RWPE1 (cell line): ENCODE results near the gene FBXW11.
A peak's percentile ranks its signal among the peaks of the same experiment; 100 is the strongest.

Source experiments
- CTCF ChIA-PET: fragments of 350-600 bp; sonication (Branson Sonifier 250); formaldehyde crosslinking; extraction: SDS; loops from one replicate; lab custom pipeline; 2021; lab: Yijun Ruan, JAX
- POLR2A ChIA-PET: fragments of 400-600 bp; formaldehyde crosslinking; extraction: SDS; loops from one replicate; lab custom pipeline; 2020; ENCODE audit warnings: antibody characterized with exemption; ENCODE audit not compliant: low non-redundant PET; lab: Yijun Ruan, JAX
- DNase-seq: peaks from one replicate; pipeline ENCODE4 v3.0.0; 2012; ENCODE audit warnings: low spot score
- H3K27ac ChIP-seq: fragments of 450-650 bp; 2 replicates; pipeline ENCODE4 v1.5.1; 2017
- CTCF ChIP-seq: fragments of 450-650 bp; conservative IDR thresholded peaks from 2 replicates; pipeline ENCODE4 v1.5.1; 2017; ENCODE audit warnings: low read depth, mild to moderate bottlenecking

FBXW11 gene

GRCh38 chr5:171997011-171997410 is 9.4 kb downstream of the FBXW11 start:
- TF ChIP-seq CTCF, result no peak
- ChIA-PET POLR2A (no interaction called here), CTCF (interaction anchor here (0.6 to 1.6 kb wide), 4 partner anchors 85 to 286 kb away, joined by 3 to 6 read pairs (median 3); no protein-coding TSS in a partner anchor)
- DNase-seq, result no peak
- no peak overlapping the region for H3K27ac ChIP-seq

GRCh38 chr5:171992813-171993212 is 13.6 kb downstream of the FBXW11 start:
- no peak for TF ChIP-seq CTCF
- no peak overlapping the region for H3K27ac ChIP-seq
- ChIA-PET CTCF (interaction anchor here (0.6 to 0.7 kb wide), 2 partner anchors 15 to 372 kb away, joined by 3 to 5 read pairs; no protein-coding TSS in a partner anchor), POLR2A (no interaction called here)
- DNase-seq, result no peak

- H3K27ac ChIP-seq, result no peak overlapping the region
- ChIA-PET POLR2A (no interaction called here), CTCF (interaction anchor here (0.8 kb wide), 1 partner anchor 31 kb away, joined by 3 read pairs; no protein-coding TSS in a partner anchor)
- no peak for TF ChIP-seq CTCF
- no peak for DNase-seq
Measured at GRCh38 chr5:171992305-171992704, 14.1 kb downstream of the FBXW11 start.

GRCh38 chr5:171990713-171991015 is 15.8 kb downstream of the FBXW11 start:
- DNase-seq, result no peak
- ChIA-PET POLR2A (no interaction called here), CTCF (no interaction called here)
- no peak for TF ChIP-seq CTCF
- H3K27ac ChIP-seq, result no peak overlapping the region

- no peak overlapping the region for H3K27ac ChIP-seq
- no peak for DNase-seq
- TF ChIP-seq CTCF, result no peak
- POLR2A ChIA-PET, result no interaction called here
- CTCF ChIA-PET, result no interaction called here
Measured at GRCh38 chr5:171989946-171990712, 16.3 kb downstream of the FBXW11 start.

GRCh38 chr5:171989276-171989675 is 17.2 kb downstream of the FBXW11 start:
- ChIA-PET POLR2A (no interaction called here), CTCF (no interaction called here)
- TF ChIP-seq CTCF, result no peak
- peak; percentile 87 for DNase-seq
- no peak overlapping the region for H3K27ac ChIP-seq
